IMR-90 (cell line): ENCODE measurements around the gene TMPRSS7. TPM values are rescaled to one million over a fixed set of nuclear protein-coding genes. Genes with fewer than 3 reads are reported as not detected.

Source experiments
- ATAC-seq: fragments of 200-7000 bp; cut with Tn5 transposase; 2 replicates; pipeline ENCODE4 v1.9.1; 2020; ENCODE audit warnings: low read depth, mild to moderate bottlenecking, moderate library complexity
- BruUV-seq: library from RNA; stranded (reverse); fragments of 400-500 nt; replicated peaks from 2 replicates; lab custom pipeline; 2021; lab: Mats Ljungman, UMichigan
- CTCF ChIA-PET: fragments of 300-600 bp; formaldehyde crosslinking; extraction: SDS; loops from one replicate; lab custom pipeline; 2021; ENCODE audit warnings: antibody characterized with exemption; lab: Yijun Ruan, JAX
- POLR2A ChIA-PET: fragments of 300-600 bp; sonication (Branson Sonifier 250); formaldehyde crosslinking; loops from one replicate; lab custom pipeline; 2022; ENCODE audit warnings: antibody characterized with exemption; ENCODE audit not compliant: unreplicated experiment; lab: Charles Lee
- DNase-seq: peaks from one replicate; pipeline ENCODE4 v3.0.0; 2013
- H2AFZ ChIP-seq: replicated peaks from 2 replicates; pipeline ENCODE3; 2013; ENCODE audit warnings: low read length, mild to moderate bottlenecking; ENCODE audit not compliant: poor library complexity
- H2AK5ac ChIP-seq: 2 replicates; pipeline ENCODE4 v1.6.1; 2013; ENCODE audit warnings: low read depth, low read length, inconsistent platforms
- H2AK9ac ChIP-seq: replicated peaks from 2 replicates; pipeline ENCODE3; 2013; ENCODE audit warnings: mild to moderate bottlenecking, low read depth, low read length, moderate library complexity; ENCODE audit not compliant: poor library complexity
- H2BK120ac ChIP-seq: 2 replicates; pipeline ENCODE4 v1.6.1; 2013; ENCODE audit warnings: low read depth, low read length, inconsistent platforms
- H2BK15ac ChIP-seq: 3 replicates; pipeline ENCODE4 v1.6.1; 2013; ENCODE audit warnings: low read depth, low read length, inconsistent platforms
- H2BK20ac ChIP-seq: 2 replicates; pipeline ENCODE4 v1.6.1; 2013; ENCODE audit warnings: low read depth, mild to moderate bottlenecking, inconsistent platforms, low read length, moderate library complexity
- H2BK5ac ChIP-seq: 2 replicates; pipeline ENCODE4 v1.6.1; 2013; ENCODE audit warnings: mild to moderate bottlenecking, low read depth, low read length, inconsistent platforms; ENCODE audit not compliant: poor library complexity, severe bottlenecking
- H3K14ac ChIP-seq: replicated peaks from 2 replicates; pipeline ENCODE4 v1.6.1; 2013; ENCODE audit warnings: low read depth, low read length, inconsistent platforms
- H3K18ac ChIP-seq: 2 replicates; pipeline ENCODE4 v1.6.1; 2013; ENCODE audit warnings: low read depth, low read length, control low read depth
- H3K23ac ChIP-seq: 2 replicates; pipeline ENCODE4 v1.6.1; 2013; ENCODE audit warnings: low read depth, low read length, inconsistent platforms
- H3K27ac ChIP-seq: 2 replicates; pipeline ENCODE4 v1.5.1; 2013; ENCODE audit warnings: mild to moderate bottlenecking, control low read depth, low read length; ENCODE audit not compliant: insufficient read depth
- H3K27me3 ChIP-seq: 2 replicates; pipeline ENCODE4 v1.6.1; 2013; ENCODE audit warnings: low read length; ENCODE audit not compliant: control insufficient read depth, insufficient read depth
- H3K36me3 ChIP-seq: 2 replicates; pipeline ENCODE4 v1.6.1; 2013; ENCODE audit warnings: low read length, mixed read lengths; ENCODE audit not compliant: control insufficient read depth, insufficient read depth
- H3K4ac ChIP-seq: 2 replicates; pipeline ENCODE4 v1.6.1; 2013; ENCODE audit warnings: low read depth, low read length, inconsistent platforms
- H3K4me1 ChIP-seq: 2 replicates; pipeline ENCODE4 v1.6.1; 2013; ENCODE audit warnings: low read length, mixed read lengths; ENCODE audit not compliant: control insufficient read depth, insufficient read depth
- H3K4me2 ChIP-seq: 2 replicates; pipeline ENCODE4 v1.6.1; 2013; ENCODE audit warnings: low read depth, mild to moderate bottlenecking, control low read depth, low read length, moderate library complexity
- H3K4me3 ChIP-seq: 2 replicates; pipeline ENCODE4 v1.5.1; 2013; ENCODE audit warnings: low read depth, mild to moderate bottlenecking, control low read depth, low read length, moderate library complexity; ENCODE audit not compliant: insufficient read depth
- H3K56ac ChIP-seq: 2 replicates; pipeline ENCODE4 v1.6.1; 2013; ENCODE audit warnings: low read length, inconsistent platforms; ENCODE audit not compliant: insufficient read depth; ENCODE audit errors: extremely low read depth
- H3K79me1 ChIP-seq, 2 experiments: 2 replicates each; pipeline ENCODE4 v1.6.1; 2013; ENCODE audit warnings: low read length in 2 of 2, inconsistent platforms in 1 of 2, low read depth in 1 of 2
- H3K9ac ChIP-seq: 2 replicates; pipeline ENCODE4 v1.6.1; 2013; ENCODE audit warnings: low read depth, low read length, control low read depth
- H3K9me1 ChIP-seq: 2 replicates; pipeline ENCODE4 v1.6.1; 2013; ENCODE audit warnings: low read length, inconsistent platforms; ENCODE audit not compliant: insufficient read depth
- H3K9me3 ChIP-seq: 2 replicates; pipeline ENCODE4 v1.6.1; 2013; ENCODE audit warnings: low read length; ENCODE audit not compliant: control insufficient read depth, insufficient read depth
- H4K20me1 ChIP-seq: 2 replicates; pipeline ENCODE4 v1.6.1; 2013; ENCODE audit warnings: low read length, inconsistent platforms; ENCODE audit not compliant: insufficient read depth
- H4K5ac ChIP-seq: 2 replicates; pipeline ENCODE4 v1.6.1; 2013; ENCODE audit warnings: mild to moderate bottlenecking, low read depth, low read length, control low read depth
- H4K8ac ChIP-seq, 2 experiments: 2 replicates each; pipeline ENCODE4 v1.6.1; 2013; ENCODE audit warnings: low read depth in 2 of 2, low read length in 2 of 2, control low read depth in 1 of 2, inconsistent platforms in 1 of 2
- H4K91ac ChIP-seq: 2 replicates; pipeline ENCODE4 v1.6.1; 2013; ENCODE audit warnings: low read depth, low read length, inconsistent platforms; ENCODE audit not compliant: insufficient read depth
- BHLHE40 ChIP-seq: fragments of 150-350 bp; IDR thresholded peaks from 2 replicates; pipeline ENCODE4 v1.6.1; 2016; ENCODE audit warnings: mild to moderate bottlenecking, low read depth, low read length
- CEBPB ChIP-seq: IDR thresholded peaks from 2 replicates; pipeline ENCODE4 v1.6.1; 2012; ENCODE audit warnings: low read depth, low read length, improper control_type of control experiment
- CHD1 ChIP-seq: IDR thresholded peaks from 2 replicates; pipeline ENCODE4 v1.6.1; 2012; ENCODE audit warnings: low read depth, low read length, improper control_type of control experiment
- CTCF ChIP-seq: conservative IDR thresholded peaks from 2 replicates; pipeline ENCODE4 v1.5.1; 2012; ENCODE audit warnings: mild to moderate bottlenecking, low read depth, low read length, improper control_type of control experiment
- ELK1 ChIP-seq: fragments of 150-350 bp; IDR thresholded peaks from 2 replicates; pipeline ENCODE4 v1.6.1; 2016; ENCODE audit warnings: low read depth, mild to moderate bottlenecking, low read length, moderate library complexity, borderline replicate concordance
- FOS ChIP-seq: fragments of 150-350 bp; IDR thresholded peaks from 2 replicates; pipeline ENCODE4 v1.6.1; 2016; ENCODE audit warnings: low read depth, low read length
- MAFK ChIP-seq: IDR thresholded peaks from 2 replicates; pipeline ENCODE4 v1.6.1; 2012; ENCODE audit warnings: low read depth, low read length, improper control_type of control experiment
- MAZ ChIP-seq: IDR thresholded peaks from 2 replicates; pipeline ENCODE4 v1.6.1; 2012; ENCODE audit warnings: low read depth, mild to moderate bottlenecking, low read length, improper control_type of control experiment, moderate library complexity, borderline replicate concordance
- MXI1 ChIP-seq: IDR thresholded peaks from 2 replicates; pipeline ENCODE4 v1.6.1; 2012; ENCODE audit warnings: low read depth, mild to moderate bottlenecking, low read length, moderate library complexity, borderline replicate concordance
- NFE2L2 ChIP-seq: fragments of 150-350 bp; IDR thresholded peaks from 2 replicates; pipeline ENCODE4 v1.6.1; 2016; ENCODE audit warnings: low read depth, mild to moderate bottlenecking, low read length
- POLR2A ChIP-seq: IDR thresholded peaks from 2 replicates; pipeline ENCODE4 v1.6.1; 2012; ENCODE audit warnings: mild to moderate bottlenecking, low read depth, low read length
- RCOR1 ChIP-seq: IDR thresholded peaks from 2 replicates; pipeline ENCODE4 v1.6.1; 2012; ENCODE audit warnings: mild to moderate bottlenecking, low read length, improper control_type of control experiment; ENCODE audit not compliant: insufficient replicate concordance
- RFX5 ChIP-seq: IDR thresholded peaks from 2 replicates; pipeline ENCODE4 v1.8.0; 2012; ENCODE audit warnings: low read depth, mild to moderate bottlenecking, low read length, moderate library complexity
- SMC3 ChIP-seq: fragments of 150-350 bp; IDR thresholded peaks from 2 replicates; pipeline ENCODE4 v1.6.1; 2016; ENCODE audit warnings: low read depth, mild to moderate bottlenecking, antibody characterized with exemption, low read length, moderate library complexity
- USF2 ChIP-seq: fragments of 150-350 bp; IDR thresholded peaks from 2 replicates; pipeline ENCODE4 v1.6.1; 2017; ENCODE audit warnings: mild to moderate bottlenecking, antibody characterized with exemption, low read length, low read depth
- WGBS, 2 experiments: methylation state at CpG; one replicate each; pipeline versions ENCODE4 v1.1.5 to v1.1.7; 2013; ENCODE audit warnings: missing lambda C conversion rate in 2 of 2; ENCODE audit not compliant: insufficient read length in 1 of 2; ENCODE audit errors: extremely low coverage in 2 of 2; 5-methylcytosine and 5-hydroxymethylcytosine counted together
- dilution Hi-C: fragments of 300-500 bp; cut with HindIII; formaldehyde crosslinking; loops from one replicate; pipeline ENCODE4 v1.14.3; 2018; ENCODE audit warnings: low sequenced_read_pairs; ENCODE audit not compliant: unreplicated experiment
- in situ Hi-C: fragments of 300-500 bp; cut with MboI; formaldehyde crosslinking; loops from 3 replicates; pipeline ENCODE4 v1.14.3; 2019; ENCODE audit warnings: low sequenced_read_pairs, inconsistent platforms, mixed read lengths
- intact Hi-C: fragments of 100-400 bp; cut with micrococcal nuclease; formaldehyde crosslinking; loops from 2 replicates; pipeline ENCODE4 v1.10.0; 2022
- polyA plus RNA-seq, 3 experiments: library from polyadenylated mRNA; depleted of rRNA; stranded (reverse); fragments of >200 nt; gene quantifications; 2 replicates each; pipeline ENCODE4 v1.2.3, GENCODE V29; 2012; ENCODE audit warnings: low replicate concordance in 1 of 3
- total RNA-seq: library from RNA; depleted of rRNA; stranded (reverse); fragments of >200 nt; gene quantifications from 2 replicates; pipeline ENCODE4 v1.2.3, GENCODE V29; 2012

TMPRSS7 gene
- total and polyA plus RNA-seq, 2 of the 4 experiments (the other 2 are of a cell fraction) = 0.07 TPM; not detected in 1

- intact Hi-C loops (no loop called here), dilution Hi-C loops (no loop called here), in situ Hi-C loops (no loop called here)
- H3K9ac ChIP-seq = no peak overlapping the region
- H3K56ac ChIP-seq = no peak overlapping the region
- H3K4ac ChIP-seq = no peak overlapping the region
- no peak overlapping the region for H2BK120ac ChIP-seq
- no peak overlapping the region for H3K23ac ChIP-seq
- no peak overlapping the region for H2BK5ac ChIP-seq
- H4K8ac ChIP-seq = no peak overlapping the region
- H2AK9ac ChIP-seq = no peak overlapping the region
- DNase-seq (no peak), ATAC-seq (no peak)
- H4K20me1 ChIP-seq = no peaks in the 10 kb centered on the region
- no peak overlapping the region for H2AFZ ChIP-seq
- CTCF ChIA-PET = no interaction called here
- no peaks in the 10 kb centered on the region for H3K27me3 ChIP-seq
- H4K91ac ChIP-seq = no peak overlapping the region
- H3K18ac ChIP-seq = no peak overlapping the region
- H2BK15ac ChIP-seq = no peak overlapping the region
- H3K27ac ChIP-seq = no peak overlapping the region
- no peaks in the 10 kb centered on the region for H3K9me3 ChIP-seq
- BruUV-seq = no TSS peak
- H3K4me1 ChIP-seq = no peaks in the 10 kb centered on the region
- 100% methylated on average over 1 of the region's 9 CpGs; no CpG with 5 or more reads in 1 of the 2 experiments for WGBS, 2 experiments
- no peak overlapping the region for H3K4me3 ChIP-seq
- no peak overlapping the region for H3K14ac ChIP-seq
- H2AK5ac ChIP-seq = no peak overlapping the region
- H3K9me1 ChIP-seq = no peaks in the 10 kb centered on the region; the same call in 1 of the 2 replicates
- no peak overlapping the region for H2BK20ac ChIP-seq
- peaks cover 6% of the 10 kb centered on the region for H3K36me3 ChIP-seq
- H4K5ac ChIP-seq = no peak overlapping the region
- POLR2A ChIA-PET = no interaction called here
- H3K79me1 ChIP-seq = peaks cover 0 to 2% of the 10 kb centered on the region in 2 experiments; a peak in 2 of 4 replicates
- H3K4me2 ChIP-seq = no peak overlapping the region
- TF ChIP-seq MXI1 (no peak), CTCF (no peak), MAFK (no peak), POLR2A (no peak), RFX5 (no peak), NFE2L2 (no peak), ELK1 (no peak), FOS (no peak), RCOR1 (no peak), CEBPB (no peak), SMC3 (no peak), CHD1 (no peak), MAZ (no peak), BHLHE40 (no peak), USF2 (no peak)
Observed at GRCh38 chr3:112119962-112120836, 85.7 kb downstream of the TMPRSS7 start.
